ENCODE data around the gene ACADL.

DNA sequence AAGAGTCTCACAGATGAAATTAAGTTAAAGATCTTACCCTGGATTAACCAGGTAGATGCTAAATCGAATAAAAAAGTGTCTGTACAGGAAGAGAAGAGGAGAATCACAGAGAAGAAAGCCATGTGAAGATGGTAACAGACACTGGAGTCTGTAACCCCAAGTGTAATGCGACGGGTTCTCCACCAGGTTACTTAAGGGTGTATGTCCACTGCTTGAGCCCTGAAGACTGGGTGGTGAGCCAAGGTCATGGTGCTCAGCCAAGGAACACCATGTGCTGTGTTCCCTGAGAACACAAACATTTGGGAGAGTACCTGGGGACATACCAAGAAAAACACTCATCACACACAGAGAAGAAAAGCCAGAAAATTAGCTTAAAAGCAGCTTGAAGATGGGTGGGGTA lies 8.2 kb upstream of the ACADL start:
- TF ChIP-seq POLR2A (IDR thresholded peaks at IDR 0.05), result no peak
- TF ChIP-seq, protein P1, sequence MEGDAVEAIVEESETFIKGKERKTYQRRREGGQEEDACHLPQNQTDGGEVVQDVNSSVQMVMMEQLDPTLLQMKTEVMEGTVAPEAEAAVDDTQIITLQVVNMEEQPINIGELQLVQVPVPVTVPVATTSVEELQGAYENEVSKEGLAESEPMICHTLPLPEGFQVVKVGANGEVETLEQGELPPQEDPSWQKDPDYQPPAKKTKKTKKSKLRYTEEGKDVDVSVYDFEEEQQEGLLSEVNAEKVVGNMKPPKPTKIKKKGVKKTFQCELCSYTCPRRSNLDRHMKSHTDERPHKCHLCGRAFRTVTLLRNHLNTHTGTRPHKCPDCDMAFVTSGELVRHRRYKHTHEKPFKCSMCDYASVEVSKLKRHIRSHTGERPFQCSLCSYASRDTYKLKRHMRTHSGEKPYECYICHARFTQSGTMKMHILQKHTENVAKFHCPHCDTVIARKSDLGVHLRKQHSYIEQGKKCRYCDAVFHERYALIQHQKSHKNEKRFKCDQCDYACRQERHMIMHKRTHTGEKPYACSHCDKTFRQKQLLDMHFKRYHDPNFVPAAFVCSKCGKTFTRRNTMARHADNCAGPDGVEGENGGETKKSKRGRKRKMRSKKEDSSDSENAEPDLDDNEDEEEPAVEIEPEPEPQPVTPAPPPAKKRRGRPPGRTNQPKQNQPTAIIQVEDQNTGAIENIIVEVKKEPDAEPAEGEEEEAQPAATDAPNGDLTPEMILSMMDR (IDR thresholded peaks at IDR 0.05), result no peak
